ENCODE data around the gene GTPBP1. TPM values are rescaled to one million over a fixed set of nuclear protein-coding genes. Genes with fewer than 3 reads are reported as not detected.

Gene GTPBP1
- total and polyA plus RNA-seq, 2 of the 4 experiments (the other 2 are of a cell fraction), result 12.4 to 29.5 TPM

GRCh38 chr22:38782402-38783094 lies 76.8 kb downstream of the GTPBP1 start:
- CTCF ChIA-PET, result interaction anchor here (1.3 kb wide), 1 partner anchor 14 kb away, joined by 5 read pairs; no protein-coding TSS in a partner anchor
- H2AK5ac ChIP-seq (ENCODE audit: low read depth, low read length), result no peak overlapping the region
- H2BK5ac ChIP-seq (ENCODE audit: low read depth, low read length, poor library complexity, severe bottlenecking), result no peak overlapping the region
- no peak overlapping the region; the same call in 1 of the 2 replicates for H2BK20ac ChIP-seq (ENCODE audit: low read depth, low read length)
- H3K56ac ChIP-seq (ENCODE audit: extremely low read depth, insufficient read depth, low read length), result no peak overlapping the region
- 93% methylated on average over 3 of the region's 13 CpGs; no CpG with 5 or more reads in 1 of the 2 experiments for WGBS, 2 experiments (ENCODE audit: extremely low coverage in 2 of 2, insufficient read length in 1 of 2)
- peak overlapping the region; percentile 66 for H2AFZ ChIP-seq (replicated peaks; ENCODE audit: low read length, poor library complexity)
- intact Hi-C loops (cut with micrococcal nuclease) (no loop called here), dilution Hi-C loops (cut with HindIII; ENCODE audit: low sequenced_read_pairs, unreplicated experiment) (no loop called here), in situ Hi-C loops (cut with MboI; ENCODE audit: low sequenced_read_pairs) (no loop called here)
- ATAC-seq (ENCODE audit: low read depth) (peak; percentile 48), DNase-seq (peak; percentile 38)
- no peak overlapping the region for H3K18ac ChIP-seq (ENCODE audit: low read depth, low read length)
- H2BK120ac ChIP-seq (ENCODE audit: low read depth, low read length), result 0 out of 2 replicates have a peak overlapping the region, but pooled peaks have one; percentile 14
- H3K9me1 ChIP-seq (ENCODE audit: insufficient read depth, low read length), result peaks cover 12% of the 10 kb centered on the region
- no peak overlapping the region for H3K27ac ChIP-seq (ENCODE audit: insufficient read depth, low read length)
- POLR2A ChIA-PET (ENCODE audit: unreplicated experiment), result no interaction called here
- H3K36me3 ChIP-seq (ENCODE audit: control insufficient read depth, insufficient read depth, low read length), result peaks cover 17% of the 10 kb centered on the region; the same call in 1 of the 2 replicates
- no peak overlapping the region for H2BK15ac ChIP-seq (ENCODE audit: low read depth, low read length)
- no peaks in the 10 kb centered on the region for H3K27me3 ChIP-seq (ENCODE audit: control insufficient read depth, insufficient read depth, low read length)
- no peaks in the 10 kb centered on the region for H3K9me3 ChIP-seq (ENCODE audit: control insufficient read depth, insufficient read depth, low read length)
- H3K14ac ChIP-seq (replicated peaks; ENCODE audit: low read depth, low read length), result no peak overlapping the region
- H3K9ac ChIP-seq (ENCODE audit: low read depth, low read length), result no peak overlapping the region
- no peak overlapping the region for H4K91ac ChIP-seq (ENCODE audit: insufficient read depth, low read depth, low read length)
- no peak overlapping the region for H3K23ac ChIP-seq (ENCODE audit: low read depth, low read length)
- no peak overlapping the region for H4K5ac ChIP-seq (ENCODE audit: low read depth, low read length)
- no peak overlapping the region for H2AK9ac ChIP-seq (replicated peaks; ENCODE audit: low read depth, low read length, poor library complexity)
- peaks cover 5% of the 10 kb centered on the region for H3K4me1 ChIP-seq (ENCODE audit: control insufficient read depth, insufficient read depth, low read length)
- H3K79me1 ChIP-seq (ENCODE audit: low read depth in 1 of 2, low read length in 2 of 2), result peaks cover 2 to 29% of the 10 kb centered on the region in 2 experiments; a peak in 3 of 4 replicates
- 0 out of 4 replicates have a peak overlapping the region, but pooled peaks of 1 of the 2 experiments have one; percentile 2 for H4K8ac ChIP-seq (ENCODE audit: low read depth in 2 of 2, low read length in 2 of 2)
- peaks cover 10% of the 10 kb centered on the region for H4K20me1 ChIP-seq (ENCODE audit: insufficient read depth, low read length)
- TF ChIP-seq MAZ (IDR thresholded peaks at IDR 0.05; ENCODE audit: borderline replicate concordance, low read depth, low read length) (no peak), RFX5 (IDR thresholded peaks at IDR 0.05; ENCODE audit: low read depth, low read length) (no peak)
- BruUV-seq (replicated peaks), result no TSS peak
- H3K4me3 ChIP-seq (ENCODE audit: insufficient read depth, low read depth, low read length), result no peak overlapping the region
- no peak overlapping the region for H3K4me2 ChIP-seq (ENCODE audit: low read depth, low read length)
- H3K4ac ChIP-seq (ENCODE audit: low read depth, low read length), result no peak overlapping the region

Small RNA genes within 50 kb of the gene (microRNA-seq; reads per million reads assigned to microRNA genes)
- gene AL021707.8 (ENCODE audit: insufficient read depth, insufficient read length), result not detected

Small RNA genes within 50 kb of the gene (small RNA-seq; reads per million reads assigned to genes)
- gene AL021707.8, result 0 reads per million in 5 experiments

Other genes starting within 250 kb of the GTPBP1 start
- 192 and 224 TPM in 2 replicates for gene KDELR3, start 237.8 kb upstream of the GTPBP1 start, total RNA-seq (2012; rRNA removed)
- 120 and 129 TPM in 2 replicates for gene KDELR3, start 237.8 kb upstream of the GTPBP1 start, polyA plus RNA-seq (2012; rRNA removed)
- gene DDX17, start 199.6 kb upstream of the GTPBP1 start, total RNA-seq (2012; rRNA removed), result 366 and 371 TPM in 2 replicates
- gene DDX17, start 199.6 kb upstream of the GTPBP1 start, polyA plus RNA-seq (2012; rRNA removed), result 200 and 240 TPM in 2 replicates
- 0.18 and 1.1 TPM in 2 replicates for gene DMC1, start 135.8 kb upstream of the GTPBP1 start, total RNA-seq (2012; rRNA removed)
- 0.38 and 0.46 TPM in 2 replicates for gene DMC1, start 135.8 kb upstream of the GTPBP1 start, polyA plus RNA-seq (2012; rRNA removed)
- gene FAM227A, start 49.6 kb upstream of the GTPBP1 start, total RNA-seq (2012; rRNA removed), result 1.1 and 1.3 TPM in 2 replicates
- gene FAM227A, start 49.6 kb upstream of the GTPBP1 start, polyA plus RNA-seq (2012; rRNA removed), result 1.1 and 1.4 TPM in 2 replicates
- 13.8 and 14.2 TPM in 2 replicates for gene CBY1, start 49.3 kb upstream of the GTPBP1 start, total RNA-seq (2012; rRNA removed)
- gene CBY1, start 49.3 kb upstream of the GTPBP1 start, polyA plus RNA-seq (2012; rRNA removed), result 25.4 and 30.0 TPM in 2 replicates
- gene TOMM22, start 24.0 kb upstream of the GTPBP1 start, total RNA-seq (2012; rRNA removed), result 78.0 and 139 TPM in 2 replicates
- gene TOMM22, start 24.0 kb upstream of the GTPBP1 start, polyA plus RNA-seq (2012; rRNA removed), result 31.9 and 38.7 TPM in 2 replicates
- 32.5 and 35.8 TPM in 2 replicates for gene JOSD1, start 5.0 kb upstream of the GTPBP1 start, total RNA-seq (2012; rRNA removed)
- gene JOSD1, start 5.0 kb upstream of the GTPBP1 start, polyA plus RNA-seq (2012; rRNA removed), result 28.2 and 30.2 TPM in 2 replicates
- 25.6 and 27.8 TPM in 2 replicates for gene SUN2, start 50.1 kb downstream of the GTPBP1 start, total RNA-seq (2012; rRNA removed)
- gene SUN2, start 50.1 kb downstream of the GTPBP1 start, polyA plus RNA-seq (2012; rRNA removed), result 50.0 and 57.3 TPM in 2 replicates
- 6.1 and 6.9 TPM in 2 replicates for gene DNAL4, start 88.2 kb downstream of the GTPBP1 start, total RNA-seq (2012; rRNA removed)
- 12.1 and 14.2 TPM in 2 replicates for gene DNAL4, start 88.2 kb downstream of the GTPBP1 start, polyA plus RNA-seq (2012; rRNA removed)
- 0.28 and 0.36 TPM in 2 replicates for gene NPTXR, start 138.1 kb downstream of the GTPBP1 start, total RNA-seq (2012; rRNA removed)
- gene NPTXR, start 138.1 kb downstream of the GTPBP1 start, polyA plus RNA-seq (2012; rRNA removed), result 1.8 and 2.2 TPM in 2 replicates
- gene CBX6, start 166.3 kb downstream of the GTPBP1 start, total RNA-seq (2012; rRNA removed), result 15.2 and 17.5 TPM in 2 replicates
- 19.0 and 19.9 TPM in 2 replicates for gene CBX6, start 166.3 kb downstream of the GTPBP1 start, polyA plus RNA-seq (2012; rRNA removed)

Measured in IMR-90 (cell line).